Thymus (tissue), 11 donors: ENCODE measurements around the gene TXNDC11. TPM values are rescaled to one million over a fixed set of nuclear protein-coding genes. Genes with fewer than 3 reads are reported as not detected.

Experiments
- DNase-seq, 9 donors: peaks; one replicate each; pipeline ENCODE4 v3.0.0-alpha.2; 2013; ENCODE audit warnings: low spot score in 9 of 9, low read depth in 6 of 9, missing footprints in 1 of 9
- H3K27ac ChIP-seq, 2 donors: one replicate each; pipeline ENCODE4 v1.5.1; 2013; ENCODE audit warnings: control low read depth in 1 of 2, low read depth in 1 of 2, low read length in 1 of 2, mild to moderate bottlenecking in 1 of 2, moderate library complexity in 1 of 2
- H3K27me3 ChIP-seq, 2 donors: one replicate each; pipeline ENCODE4 v1.5.1; 2013; ENCODE audit warnings: low read length in 1 of 2; ENCODE audit not compliant: control insufficient read depth in 2 of 2, insufficient read depth in 1 of 2
- H3K36me3 ChIP-seq, 2 donors: one replicate each; pipeline ENCODE4 v1.5.1; 2013; ENCODE audit warnings: low read length in 1 of 2, mild to moderate bottlenecking in 1 of 2, moderate library complexity in 1 of 2; ENCODE audit not compliant: control insufficient read depth in 2 of 2, insufficient read depth in 2 of 2
- H3K4me1 ChIP-seq, 2 donors: one replicate each; pipeline ENCODE4 v1.5.1; 2013; ENCODE audit warnings: low read length in 2 of 2; ENCODE audit not compliant: control insufficient read depth in 2 of 2, insufficient read depth in 2 of 2
- H3K4me3 ChIP-seq, 2 donors: one replicate each; pipeline ENCODE4 v1.5.1; 2013; ENCODE audit warnings: low read length in 2 of 2, control low read depth in 1 of 2, mild to moderate bottlenecking in 1 of 2
- H3K9me3 ChIP-seq, 2 donors: one replicate each; pipeline ENCODE4 v1.5.1; 2013; ENCODE audit warnings: low read length in 1 of 2, mild to moderate bottlenecking in 1 of 2; ENCODE audit not compliant: control insufficient read depth in 2 of 2, insufficient read depth in 1 of 2
- WGBS: extraction: QIAGEN DNeasy Blood & Tissue Kit; methylation state at CpG from one replicate; pipeline ENCODE4 v1.1.7; 2013; 5-methylcytosine and 5-hydroxymethylcytosine counted together
- polyA plus RNA-seq: library from polyadenylated mRNA; stranded (reverse); fragments of 200-250 nt; gene quantifications from one replicate; pipeline ENCODE4 v1.2.3, GENCODE V29; 2013
- total RNA-seq: library from RNA; stranded (reverse); fragments of 120-200 nt; gene quantifications from one replicate; pipeline ENCODE4 v1.2.4, GENCODE V29; 2013
- donor health status: healthy.

TXNDC11 gene
- total and polyA plus RNA-seq, 2 donors: 22.9 to 46.4 TPM

DNA sequence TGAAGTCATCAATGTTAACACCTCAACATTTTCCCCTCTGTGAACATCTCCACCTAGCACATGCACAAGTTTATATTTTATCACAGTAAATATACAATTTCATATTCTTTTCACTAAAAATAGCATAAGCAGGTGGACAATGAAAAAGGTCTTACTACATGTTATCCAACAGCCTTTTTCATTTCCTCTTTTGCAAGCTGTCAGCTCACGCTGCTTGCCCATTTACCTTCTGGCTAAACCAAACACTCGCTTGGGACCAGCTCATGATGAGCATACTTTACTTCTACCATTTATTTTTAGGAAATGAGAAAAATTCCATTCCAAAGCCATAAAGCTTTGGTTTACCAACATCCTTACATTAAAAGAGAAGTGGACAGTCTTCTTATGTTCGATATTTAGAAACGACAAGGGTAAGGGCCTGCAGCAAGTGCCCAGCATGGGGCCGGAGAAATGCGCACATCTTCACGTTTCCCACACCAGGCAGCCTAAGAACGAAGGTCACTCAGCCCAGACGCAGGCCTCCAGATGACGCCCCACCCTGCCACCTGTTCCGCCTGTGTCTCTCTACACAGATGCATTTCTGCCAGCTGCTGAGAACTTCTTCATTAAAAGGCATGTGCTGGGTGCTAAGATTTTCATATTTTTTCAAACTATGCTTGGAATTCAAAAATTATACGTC, 60.5 kb downstream of the TXNDC11 start:
- DNase-seq: no peak
- Histone ChIP-seq H3K4me3 (no peak overlapping the region), H3K36me3 (peaks cover 77 to 78% of the 10 kb centered on the region in 2 donors), H3K27ac (no peak overlapping the region), H3K9me3 (no peaks in the 10 kb centered on the region), H3K27me3 (no peaks in the 10 kb centered on the region), H3K4me1 (peaks cover 6 to 40% of the 10 kb centered on the region in 2 donors)
- 95% methylated on average over 12 of the region's 12 CpGs for WGBS

DNA sequence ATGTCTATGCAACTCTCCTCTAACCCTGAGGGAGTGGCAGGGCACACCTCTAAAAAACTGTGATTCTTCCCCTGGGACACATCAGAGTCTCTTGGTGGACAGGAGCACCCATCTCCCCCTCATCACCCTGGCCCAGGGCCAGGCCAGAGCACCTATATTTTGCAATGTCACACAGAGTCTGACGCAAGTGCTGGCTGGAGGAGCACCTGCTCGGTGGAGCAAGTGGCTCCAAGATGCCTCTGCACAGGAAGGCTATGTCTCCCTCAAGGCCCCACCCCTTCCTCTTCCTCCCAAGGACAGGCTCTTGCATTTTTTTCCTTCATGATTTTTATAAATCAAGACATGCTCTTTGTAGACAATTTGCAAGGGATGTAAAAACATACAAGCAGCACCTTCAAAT, 61.1 kb downstream of the TXNDC11 start:
- Histone ChIP-seq H3K4me1 (peaks cover 6 to 45% of the 10 kb centered on the region in 2 donors), H3K9me3 (no peaks in the 10 kb centered on the region), H3K27ac (no peak overlapping the region), H3K36me3 (peaks cover 78 to 81% of the 10 kb centered on the region in 2 donors), H3K4me3 (no peak overlapping the region), H3K27me3 (no peaks in the 10 kb centered on the region)
- DNase-seq: peak in 1 of 9 donors; percentile 21
- 10% methylated on average over 2 of the region's 2 CpGs for WGBS

DNA sequence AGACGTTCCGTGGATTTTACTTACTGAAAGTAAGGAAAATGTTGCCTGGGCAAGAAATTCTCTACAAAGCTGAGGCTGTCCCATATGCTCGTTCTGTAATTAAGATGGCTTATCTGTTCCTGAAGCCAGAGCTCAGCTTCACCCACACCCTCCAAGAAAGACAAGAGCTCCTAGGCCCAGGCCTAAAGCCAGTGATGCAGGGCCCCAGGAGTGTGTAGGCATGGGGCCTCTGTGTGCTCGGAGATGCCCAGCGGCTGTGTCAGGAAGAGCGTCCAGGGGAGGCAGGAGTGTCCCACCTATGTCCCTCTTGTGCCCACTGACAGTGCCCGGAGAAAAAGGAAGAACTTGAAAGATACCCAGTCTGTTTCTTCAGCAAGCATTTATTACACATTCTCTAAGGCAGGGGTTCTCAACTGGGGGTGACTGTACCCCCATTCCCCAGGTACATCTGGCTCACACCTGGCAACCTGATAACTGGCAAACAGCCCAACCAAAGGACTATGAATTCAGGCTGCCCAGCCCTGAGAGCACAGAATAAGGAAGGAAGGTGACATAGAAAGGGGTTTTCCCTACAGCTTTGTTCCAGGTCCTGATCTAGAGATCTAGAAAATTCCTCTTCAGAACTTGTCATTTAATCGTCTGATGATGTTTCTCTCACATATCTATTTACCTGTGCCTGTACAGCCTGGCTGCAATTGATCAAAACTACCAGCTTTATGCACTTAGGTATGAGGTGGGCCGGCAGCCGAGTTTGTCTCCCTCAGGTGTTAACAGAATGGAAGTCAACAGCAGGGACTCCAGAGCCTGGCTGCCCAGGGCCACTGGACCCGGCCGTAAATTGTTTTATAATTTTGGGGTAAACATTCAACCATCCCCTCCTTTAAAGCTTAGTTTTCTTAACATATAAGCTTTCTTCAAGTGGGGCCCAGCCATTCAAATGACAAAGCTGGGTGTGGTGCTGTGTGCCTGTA, 62.4 kb downstream of the TXNDC11 start:
- no peaks in the 10 kb centered on the region for H3K27me3 ChIP-seq
- H3K36me3 ChIP-seq: peaks cover 82 to 87% of the 10 kb centered on the region in 2 donors
- no peak overlapping the region for H3K4me3 ChIP-seq
- peak overlapping the region in 1 of 2 donors; percentile 15 for H3K27ac ChIP-seq
- H3K9me3 ChIP-seq: no peaks in the 10 kb centered on the region
- no peak for DNase-seq
- WGBS: 87% methylated on average over 12 of the region's 12 CpGs
- peaks cover 6 to 57% of the 10 kb centered on the region in 2 donors for H3K4me1 ChIP-seq

DNA sequence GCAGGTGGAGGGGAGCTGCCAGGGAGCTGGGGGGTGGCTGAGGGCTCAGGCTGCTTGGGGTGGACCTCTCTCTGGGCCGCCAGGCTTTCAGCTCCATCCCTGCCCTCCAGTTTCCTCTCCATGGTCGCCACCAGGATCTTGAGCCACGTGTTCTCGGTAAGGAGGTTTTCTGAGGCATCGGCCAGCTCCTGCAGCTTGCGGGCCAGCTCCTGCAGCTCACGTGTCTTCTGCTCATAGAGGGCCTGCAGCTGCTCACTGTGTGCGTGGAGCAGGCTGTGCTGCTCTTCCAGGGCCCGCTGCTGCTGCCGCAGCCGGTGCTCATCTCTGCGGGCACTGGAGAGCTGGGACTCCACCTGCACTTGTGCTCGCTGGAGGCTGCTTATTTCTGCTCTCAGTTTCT, 63.4 kb downstream of the TXNDC11 start:
- no peaks in the 10 kb centered on the region for H3K27me3 ChIP-seq
- no peaks in the 10 kb centered on the region for H3K9me3 ChIP-seq
- peaks cover 6 to 62% of the 10 kb centered on the region in 2 donors for H3K4me1 ChIP-seq
- DNase-seq: no peak
- H3K4me3 ChIP-seq: no peak overlapping the region
- no peak overlapping the region for H3K27ac ChIP-seq
- peaks cover 80 to 83% of the 10 kb centered on the region in 2 donors for H3K36me3 ChIP-seq
- WGBS: 96% methylated on average over 13 of the region's 13 CpGs

DNA sequence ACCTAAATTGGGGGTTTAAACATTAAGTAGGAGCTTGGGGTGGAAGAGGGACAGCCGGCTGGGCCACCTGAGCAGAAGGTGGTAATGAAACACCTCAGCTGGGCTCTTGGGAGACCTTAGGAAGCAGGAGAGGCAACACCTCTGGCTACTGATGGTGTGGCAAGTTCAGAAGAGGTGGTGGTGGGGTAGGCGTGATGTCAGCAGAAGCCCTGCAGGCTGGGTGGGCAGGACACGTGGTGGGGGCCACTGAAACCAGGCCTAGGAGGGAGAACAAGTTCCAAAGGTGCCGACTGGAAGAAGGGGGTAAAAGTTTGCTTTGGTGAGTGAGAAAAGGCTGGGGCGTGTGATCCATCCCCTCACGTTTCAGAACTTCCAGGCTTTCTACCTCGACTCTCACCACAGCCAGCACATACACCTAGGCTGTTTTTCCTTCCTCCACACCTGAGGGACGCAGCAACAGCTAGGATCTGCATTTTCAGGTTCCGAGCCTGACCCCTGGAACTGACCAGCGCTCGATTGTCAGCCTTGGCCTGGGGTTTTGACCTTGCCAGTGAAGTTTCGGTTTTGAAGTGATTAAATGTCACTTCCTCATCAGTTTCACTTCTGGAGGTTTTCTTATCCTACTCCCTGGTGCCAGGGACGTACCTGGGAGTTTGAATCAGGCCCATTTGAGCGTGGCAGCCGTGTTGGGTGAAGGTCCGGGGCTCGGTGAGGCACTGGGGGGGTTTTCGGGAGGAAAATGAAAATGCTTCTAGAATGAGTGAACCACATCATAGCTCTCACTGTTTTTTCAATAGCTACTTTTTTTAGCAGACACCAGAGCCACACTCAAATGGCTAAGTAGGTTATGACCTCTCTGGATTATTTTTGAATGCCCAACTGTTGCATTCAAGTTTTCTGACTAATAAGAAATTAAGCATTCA, 64.4 kb downstream of the TXNDC11 start:
- peaks cover 6 to 66% of the 10 kb centered on the region in 2 donors for H3K4me1 ChIP-seq
- WGBS: 89% methylated on average over 18 of the region's 18 CpGs

DNA sequence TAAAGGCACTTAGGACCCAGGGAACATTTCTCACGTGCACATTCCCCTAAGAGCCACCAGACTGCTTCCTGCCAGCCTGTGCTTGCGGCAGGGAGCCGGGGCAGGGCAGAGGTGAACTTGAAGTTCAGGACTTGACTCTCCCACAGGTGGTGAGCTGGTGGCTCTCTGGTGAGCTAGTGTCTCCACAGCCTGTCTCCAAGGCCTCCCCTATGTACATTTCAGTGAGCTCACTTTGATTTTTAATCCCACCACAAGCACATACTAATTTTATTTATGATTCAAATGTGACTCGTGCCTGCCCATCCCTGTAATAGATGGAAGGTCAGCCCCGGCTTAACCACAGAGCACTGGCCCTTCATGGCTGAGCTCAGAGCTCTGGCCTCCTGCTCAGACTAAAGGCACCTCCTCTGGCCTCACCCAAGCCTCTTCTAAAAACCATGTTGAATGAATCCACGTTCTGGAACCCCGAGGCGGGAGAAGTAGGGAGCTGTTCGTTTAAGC, 65.2 kb downstream of the TXNDC11 start:
- peaks cover 68 to 72% of the 10 kb centered on the region in 2 donors for H3K36me3 ChIP-seq
- H3K4me1 ChIP-seq: peaks cover 11 to 73% of the 10 kb centered on the region in 2 donors

More for the DNA sequence above, 64.4 kb downstream of the TXNDC11 start:
- H3K9me3 ChIP-seq: no peaks in the 10 kb centered on the region
- DNase-seq: no peak
- no peak overlapping the region for H3K4me3 ChIP-seq
- no peaks in the 10 kb centered on the region for H3K27me3 ChIP-seq
- H3K27ac ChIP-seq: peak overlapping the region; percentile 9 to 64
- H3K36me3 ChIP-seq: peaks cover 75 to 78% of the 10 kb centered on the region in 2 donors

DNA sequence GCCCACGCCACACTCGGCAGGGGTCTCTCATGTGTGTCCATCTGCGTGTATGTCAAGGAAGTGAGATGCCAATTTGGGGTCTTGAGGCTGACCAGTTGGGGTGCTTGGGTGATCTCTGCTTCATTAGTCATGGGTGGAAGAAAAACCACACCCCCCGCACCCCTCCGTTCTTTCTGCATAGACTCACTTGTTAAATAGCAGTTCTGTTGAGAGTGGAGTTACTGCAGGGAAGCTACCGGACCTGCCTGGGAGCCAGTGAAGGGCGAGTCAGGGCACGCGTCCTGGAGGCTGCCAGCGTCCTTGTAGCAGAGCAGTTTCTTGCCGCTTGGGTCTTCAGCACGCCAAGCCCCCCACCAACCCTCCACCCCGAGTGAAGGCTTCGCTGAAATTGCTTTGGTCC, 65.9 kb downstream of the TXNDC11 start:
- WGBS: 94% methylated on average over 14 of the region's 14 CpGs
- no peak for DNase-seq

More for the DNA sequence above, 65.2 kb downstream of the TXNDC11 start:
- no peak for DNase-seq
- Histone ChIP-seq H3K4me3 (no peak overlapping the region), H3K9me3 (no peaks in the 10 kb centered on the region), H3K27ac (peak overlapping the region in 1 of 2 donors; percentile 64), H3K27me3 (no peaks in the 10 kb centered on the region)
- WGBS: 83% methylated on average over 9 of the region's 9 CpGs

More for the DNA sequence above, 65.9 kb downstream of the TXNDC11 start:
- H3K36me3 ChIP-seq: peaks cover 64 to 68% of the 10 kb centered on the region in 2 donors
- H3K27me3 ChIP-seq: no peaks in the 10 kb centered on the region
- H3K9me3 ChIP-seq: no peaks in the 10 kb centered on the region
- H3K4me3 ChIP-seq: no peak overlapping the region
- peak overlapping the region; percentile 25 to 64 for H3K27ac ChIP-seq
- H3K4me1 ChIP-seq: peaks cover 12 to 74% of the 10 kb centered on the region in 2 donors
